CD14-positive monocyte (primary cell): ENCODE measurements around the gene ZNF511. TPM values are rescaled to one million over a fixed set of nuclear protein-coding genes. Genes with fewer than 3 reads are reported as not detected.
A peak's percentile ranks its signal among the peaks of the same experiment; 100 is the strongest.

Experiments
- DNase-seq, 3 donors: peaks; one replicate each; pipeline ENCODE4 v3.0.0-alpha.2; 2011 to 2022
- H2AFZ ChIP-seq: 2 replicates; pipeline ENCODE4 v1.6.0; 2012; ENCODE audit warnings: mild to moderate bottlenecking, low read depth, low read length, inconsistent platforms; ENCODE audit not compliant: insufficient read depth, poor library complexity, severe bottlenecking
- H3K27ac ChIP-seq, 2 donors: 1 replicate in 1 of 2; 2 replicates in 1 of 2; pipeline ENCODE4 v1.5.1; 2012 to 2013; ENCODE audit warnings: low read length in 2 of 2, control low read depth in 1 of 2, inconsistent platforms in 1 of 2, low read depth in 1 of 2, mild to moderate bottlenecking in 1 of 2
- H3K27me3 ChIP-seq, 2 donors: one replicate each; pipeline versions ENCODE4 v1.6.0 to v1.6.1; 2011 to 2013; ENCODE audit warnings: low read length in 2 of 2; ENCODE audit not compliant: control insufficient read depth in 2 of 2, insufficient read depth in 2 of 2
- H3K36me3 ChIP-seq, 2 donors: replicated peaks in 1 of 2; 1 replicate in 1 of 2; 2 replicates in 1 of 2; pipeline versions ENCODE4 v1.5.1 to v1.6.1; 2012 to 2013; ENCODE audit warnings: low read length in 2 of 2, control low read depth in 1 of 2, inconsistent platforms in 1 of 2, mild to moderate bottlenecking in 1 of 2; ENCODE audit not compliant: insufficient read depth in 2 of 2, control insufficient read depth in 1 of 2
- H3K4me1 ChIP-seq, 2 donors: 1 replicate in 1 of 2; 2 replicates in 1 of 2; pipeline versions ENCODE4 v1.5.1 to v1.6.1; 2012 to 2013; ENCODE audit warnings: low read length in 2 of 2, control low read depth in 1 of 2, inconsistent platforms in 1 of 2, mild to moderate bottlenecking in 1 of 2, moderate library complexity in 1 of 2; ENCODE audit not compliant: insufficient read depth in 2 of 2, control insufficient read depth in 1 of 2
- H3K4me2 ChIP-seq: replicated peaks from 2 replicates; pipeline ENCODE3; 2012; ENCODE audit warnings: low read length, moderate library complexity, mild to moderate bottlenecking; ENCODE audit not compliant: poor library complexity, severe bottlenecking; ENCODE audit errors: extremely low read depth
- H3K4me3 ChIP-seq, 3 experiments: fragments of 200-600 bp in 1 of 3; sonication (generic) in 1 of 3; replicated peaks in 1 of 3; 1 replicate in 2 of 3; 2 replicates in 1 of 3; pipeline ENCODE4 v1.5.1; 2011 to 2013; ENCODE audit warnings: low read length in 3 of 3, mild to moderate bottlenecking in 3 of 3, control low read depth in 2 of 3, low read depth in 2 of 3, inconsistent platforms in 1 of 3, moderate library complexity in 1 of 3
- H3K79me2 ChIP-seq: 2 replicates; pipeline ENCODE4 v1.6.0; 2012; ENCODE audit warnings: mild to moderate bottlenecking, control low read depth, inconsistent platforms, low read length, moderate library complexity; ENCODE audit not compliant: insufficient read depth
- H3K9ac ChIP-seq: 2 replicates; pipeline ENCODE4 v1.6.0; 2017; ENCODE audit warnings: low read length, mild to moderate bottlenecking; ENCODE audit not compliant: insufficient read depth, poor library complexity, severe bottlenecking
- H3K9me3 ChIP-seq, 2 donors: replicated peaks in 1 of 2; 1 replicate in 1 of 2; 2 replicates in 1 of 2; pipeline versions ENCODE4 v1.5.1 to v1.6.1; 2012 to 2013; ENCODE audit warnings: low read length in 2 of 2, control low read depth in 1 of 2; ENCODE audit not compliant: control insufficient read depth in 1 of 2, insufficient read depth in 1 of 2
- H4K20me1 ChIP-seq: 2 replicates; pipeline ENCODE4 v1.6.0; 2012; ENCODE audit warnings: mild to moderate bottlenecking, low read length, control low read depth, moderate library complexity; ENCODE audit not compliant: insufficient read depth
- H3K27ac Mint-ChIP-seq, 7 donors: one replicate each; pipeline ENCODE4 v1.8.0; 2020; ENCODE audit warnings: mild to moderate bottlenecking in 7 of 7, mixed read lengths in 7 of 7, moderate library complexity in 6 of 7, inconsistent platforms in 2 of 7
- H3K27me3 Mint-ChIP-seq, 3 donors: one replicate each; pipeline ENCODE4 v1.8.0; 2021 to 2022; ENCODE audit warnings: low read depth in 3 of 3, mild to moderate bottlenecking in 3 of 3, mixed read lengths in 3 of 3, moderate library complexity in 3 of 3, inconsistent platforms in 1 of 3
- H3K36me3 Mint-ChIP-seq, 2 donors: one replicate each; pipeline ENCODE4 v1.8.0; 2020; ENCODE audit warnings: mixed read lengths in 2 of 2, inconsistent platforms in 1 of 2, mild to moderate bottlenecking in 1 of 2
- H3K4me1 Mint-ChIP-seq: one replicate; pipeline ENCODE4 v1.8.0; 2020; ENCODE audit warnings: mild to moderate bottlenecking, mixed read lengths
- H3K4me3 Mint-ChIP-seq, 2 donors: one replicate each; pipeline ENCODE4 v1.8.0; 2020; ENCODE audit warnings: mild to moderate bottlenecking in 2 of 2, mixed read lengths in 2 of 2, moderate library complexity in 1 of 2
- H3K9me3 Mint-ChIP-seq, 7 donors: one replicate each; pipeline ENCODE4 v1.8.0; 2020 to 2022; ENCODE audit warnings: mixed read lengths in 7 of 7, mild to moderate bottlenecking in 6 of 7, moderate library complexity in 6 of 7, inconsistent platforms in 2 of 7
- CTCF ChIP-seq: fragments of 200-600 bp; IDR thresholded peaks from one replicate; pipeline ENCODE4 v1.8.0; 2022; ENCODE audit warnings: antibody characterized with exemption, mild to moderate bottlenecking
- WGBS: methylation state at CpG from one replicate; pipeline ENCODE4 v1.1.5; 2013; ENCODE audit warnings: missing lambda C conversion rate; ENCODE audit not compliant: insufficient coverage; 5-methylcytosine and 5-hydroxymethylcytosine counted together
- intact Hi-C, 2 donors: fragments of 100-400 bp; cut with micrococcal nuclease; formaldehyde crosslinking; loops; one replicate each; pipeline versions ENCODE4 v1.15.0 to v1.15.1; 2023
- polyA plus RNA-seq, 3 donors: library from polyadenylated mRNA; depleted of rRNA in 1 of 3; unstranded in 2 of 3; stranded (reverse) in 1 of 3; fragments of 300-500 nt in 2 of 3; fragments of >200 nt in 1 of 3; fragmentation: Illumina TruSeq in 2 of 3; gene quantifications; 1 replicate in 2 of 3; 2 replicates in 1 of 3; pipeline ENCODE4 v1.2.3, GENCODE V29; 2012 to 2021

The ZNF511 gene
- polyA plus RNA-seq, 3 donors, result 30.3 to 118 (median 84.7) TPM

GRCh38 chr10:133355266-133355665 is 46.6 kb downstream of the ZNF511 start:
- DNase-seq, result no peak
- Histone ChIP-seq H3K4me3 (no peak overlapping the region), H3K9me3 (no peaks in the 10 kb centered on the region), H3K9ac (no peak overlapping the region), H3K4me1 (peaks cover 11 to 20% of the 10 kb centered on the region in 2 donors), H3K79me2 (peaks cover 3% of the 10 kb centered on the region), H3K27me3 (no peaks in the 10 kb centered on the region), H4K20me1 (peaks cover 30% of the 10 kb centered on the region), H3K27ac (no peak overlapping the region), H2AFZ (no peak overlapping the region), H3K36me3 (peaks cover 0 to 7% of the 10 kb centered on the region in 2 donors), H3K4me2 (no peak overlapping the region)
- no peak overlapping the region for H3K27ac Mint-ChIP-seq
- peaks cover 2 to 5% of the 10 kb centered on the region in 2 donors for H3K36me3 Mint-ChIP-seq
- H3K4me3 Mint-ChIP-seq, result no peak overlapping the region
- peaks cover 0 to 1% (median 0%) of the 10 kb centered on the region in 7 donors for H3K9me3 Mint-ChIP-seq
- H3K4me1 Mint-ChIP-seq, result peaks cover 12% of the 10 kb centered on the region
- TF ChIP-seq CTCF, result no peak
- H3K27me3 Mint-ChIP-seq, result peaks cover 0 to 16% (median 2%) of the 10 kb centered on the region in 3 donors
- 81% methylated on average over 6 of the region's 6 CpGs for WGBS
- intact Hi-C loops, result no loop called here

- DNase-seq, result no peak
- peak overlapping the region in 1 of 7 donors; percentile 50 for H3K27ac Mint-ChIP-seq
- no peak overlapping the region for H3K4me3 ChIP-seq
- H3K9me3 Mint-ChIP-seq, result peaks cover 0 to 1% (median 0%) of the 10 kb centered on the region in 7 donors
- H2AFZ ChIP-seq, result no peak overlapping the region
- H3K9me3 ChIP-seq, result no peaks in the 10 kb centered on the region
- H3K4me1 Mint-ChIP-seq, result peaks cover 12% of the 10 kb centered on the region
- peaks cover 0 to 10% (median 0%) of the 10 kb centered on the region in 3 donors for H3K27me3 Mint-ChIP-seq
- peaks cover 0 to 7% of the 10 kb centered on the region in 2 donors for H3K36me3 ChIP-seq
- peaks cover 2 to 5% of the 10 kb centered on the region in 2 donors for H3K36me3 Mint-ChIP-seq
- intact Hi-C loops, result no loop called here
- no peak overlapping the region for H3K4me2 ChIP-seq
- no peak overlapping the region for H3K27ac ChIP-seq
- peak overlapping the region in 1 of 2 donors; percentile 87 for H3K4me3 Mint-ChIP-seq
- no peak overlapping the region for H3K9ac ChIP-seq
- peaks cover 3% of the 10 kb centered on the region for H3K79me2 ChIP-seq
- peaks cover 11 to 20% of the 10 kb centered on the region in 2 donors for H3K4me1 ChIP-seq
- 96% methylated on average over 2 of the region's 3 CpGs for WGBS
- H3K27me3 ChIP-seq, result no peaks in the 10 kb centered on the region
- H4K20me1 ChIP-seq, result peaks cover 30% of the 10 kb centered on the region
- TF ChIP-seq CTCF, result no peak
These were observed 47.3 kb downstream of the ZNF511 start for GRCh38 chr10:133355991-133356390.
